ENCODE results near the gene ST14.

ST14 gene

DNA sequence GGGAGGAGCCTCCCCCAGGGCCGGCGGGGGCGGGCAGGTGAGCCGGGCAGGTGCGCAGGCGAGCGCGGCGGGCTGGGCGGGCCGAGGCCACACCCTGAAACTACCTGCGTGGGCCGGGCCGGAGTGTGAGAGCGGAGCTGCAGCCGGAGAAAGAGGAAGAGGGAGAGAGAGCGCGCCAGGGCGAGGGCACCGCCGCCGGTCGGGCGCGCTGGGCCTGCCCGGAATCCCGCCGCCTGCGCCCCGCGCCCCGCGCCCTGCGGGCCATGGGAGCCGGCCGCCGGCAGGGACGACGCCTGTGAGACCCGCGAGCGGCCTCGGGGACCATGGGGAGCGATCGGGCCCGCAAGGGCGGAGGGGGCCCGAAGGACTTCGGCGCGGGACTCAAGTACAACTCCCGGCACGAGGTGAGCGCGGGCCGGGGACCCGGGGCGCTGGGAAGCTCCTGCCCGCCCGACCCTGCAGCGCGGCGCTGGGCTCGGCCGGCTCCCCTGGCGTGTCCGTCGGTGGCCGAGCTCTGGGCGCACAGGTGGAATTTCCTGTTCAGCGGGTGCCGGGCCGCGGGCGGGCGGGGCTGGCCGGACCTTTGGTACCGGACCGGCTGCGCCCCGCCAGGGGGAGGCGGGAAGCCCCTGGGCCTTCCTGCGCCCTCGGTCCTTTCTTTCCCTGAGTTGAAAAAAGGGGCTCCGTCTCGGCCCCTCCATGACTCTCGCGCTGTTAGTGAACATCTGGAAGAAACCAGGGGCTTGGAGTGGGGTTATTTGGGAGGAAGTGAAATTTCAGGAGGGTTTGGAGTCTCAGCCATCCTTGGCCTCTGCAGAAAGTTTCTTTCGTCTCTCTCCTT is at the start of gene ST14:
TSS of gene ST14 (plus strand) at position 126 of the 841 bp plus-strand sequence. CDS start at position 324, 198 bp downstream.
- no peak for DNase-seq (ENCODE audit: low spot score)

DNA sequence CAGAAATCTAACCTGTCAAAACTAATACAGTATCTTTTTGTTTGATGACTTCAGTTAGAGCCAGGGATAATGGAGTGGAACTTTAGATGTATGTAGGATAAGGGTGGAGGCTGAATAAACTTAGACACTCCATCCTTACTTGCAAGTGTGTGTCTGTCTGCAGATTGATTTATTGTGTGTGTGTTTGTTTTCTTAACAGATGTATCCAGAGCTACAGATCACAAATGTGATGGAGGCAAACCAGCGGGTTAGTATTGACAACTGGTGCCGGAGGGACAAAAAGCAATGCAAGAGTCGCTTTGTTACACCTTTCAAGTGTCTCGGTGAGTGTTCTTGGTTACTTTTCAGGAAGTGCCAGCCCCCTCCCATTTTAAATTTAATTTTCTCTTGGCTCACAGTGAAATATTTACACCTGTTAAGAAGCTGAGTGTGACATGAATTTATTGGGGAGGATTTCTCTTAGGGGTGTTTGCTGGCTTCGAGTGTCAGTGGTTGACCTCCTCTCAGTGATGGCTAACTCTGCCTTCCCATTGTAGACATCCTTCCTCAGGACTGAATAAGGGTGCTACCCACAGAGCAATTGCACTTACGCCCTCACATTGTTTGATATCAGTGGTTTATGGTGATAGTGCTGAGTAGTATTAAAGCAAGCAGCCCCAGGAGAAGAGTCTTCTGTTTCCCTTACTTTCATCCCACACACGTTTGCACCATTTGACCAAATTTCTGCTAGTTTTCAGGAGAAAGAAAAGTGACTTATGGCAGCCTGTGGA is 49.1 kb upstream of the ST14 start:
- DNase-seq (ENCODE audit: low spot score) = no peak

DNA sequence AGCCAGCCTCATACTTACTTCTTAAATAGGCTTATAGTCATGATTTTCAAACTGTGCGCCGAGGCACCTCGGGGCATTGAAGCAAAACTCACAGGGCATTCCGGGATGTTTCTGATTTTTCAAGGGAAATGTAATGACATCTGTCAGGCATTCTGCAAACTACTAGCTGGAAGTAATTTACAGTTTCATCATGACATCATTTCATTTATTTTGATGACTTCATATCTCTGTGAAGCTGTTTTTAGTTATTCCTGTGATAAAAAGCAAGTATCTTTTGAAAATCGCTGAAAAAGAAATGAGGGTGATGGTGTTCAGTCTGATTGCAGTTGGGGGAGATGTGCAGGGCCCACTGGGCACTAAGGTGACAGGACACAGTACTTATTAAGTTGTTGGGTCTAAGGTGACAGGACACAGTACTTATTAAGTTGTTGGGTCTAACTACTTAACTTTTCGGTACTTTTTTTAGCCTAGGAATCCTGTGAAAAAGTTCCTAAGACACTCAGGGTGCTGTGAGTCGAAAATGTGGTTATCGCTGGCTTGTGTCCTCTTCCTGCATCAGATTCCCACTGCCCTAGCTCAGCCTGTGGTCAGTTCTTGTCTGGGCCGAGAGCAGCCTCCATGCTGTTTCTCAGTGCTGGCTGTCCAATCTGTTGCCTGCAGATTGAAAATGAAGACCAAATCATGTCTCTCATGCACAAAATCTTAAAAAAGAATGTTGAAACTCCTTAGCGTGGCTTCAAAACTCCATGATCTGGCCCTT is 47.3 kb upstream of the ST14 start:
- no peak for DNase-seq (ENCODE audit: low spot score)

DNA sequence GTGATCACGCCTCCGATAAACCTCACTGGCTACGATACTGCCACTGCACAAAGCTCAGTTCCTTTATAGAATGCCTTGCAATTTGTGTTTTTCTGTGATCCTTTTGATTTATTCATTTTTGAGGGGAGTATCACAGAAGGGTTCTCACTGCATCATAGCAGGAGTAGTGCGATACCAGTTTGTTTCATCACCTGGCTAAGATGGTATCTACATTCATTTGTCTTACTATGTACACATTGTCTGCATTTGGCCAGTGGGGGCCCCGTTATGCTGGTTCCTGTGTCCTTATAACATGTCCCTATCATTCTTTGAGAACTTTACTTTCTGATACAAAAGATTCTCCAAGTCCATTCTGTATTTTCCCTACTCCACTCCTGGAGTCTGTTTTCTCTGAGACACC is 45.3 kb upstream of the ST14 start:
- DNase-seq (ENCODE audit: low spot score) = no peak

DNA sequence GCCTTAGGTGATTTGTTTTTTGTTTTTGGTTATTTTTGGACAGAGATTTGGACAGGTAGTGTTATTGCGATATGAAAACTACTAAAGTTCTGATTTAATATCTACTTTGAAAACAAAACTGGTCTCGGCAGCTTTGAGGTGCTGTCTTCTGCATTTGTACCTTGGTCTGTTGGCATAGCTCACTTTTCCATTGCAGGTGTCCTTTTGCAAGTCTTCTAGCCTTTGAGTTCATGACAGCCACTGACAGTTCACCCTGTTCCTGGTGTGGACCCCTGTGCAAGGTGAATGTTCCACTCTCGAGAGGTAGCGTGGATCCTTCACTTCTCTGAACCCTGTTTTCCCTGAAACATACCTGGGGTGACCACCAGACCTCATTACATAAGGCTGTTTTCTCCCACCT is 44.9 kb upstream of the ST14 start:
- DNase-seq (ENCODE audit: low spot score) = no peak

DNA sequence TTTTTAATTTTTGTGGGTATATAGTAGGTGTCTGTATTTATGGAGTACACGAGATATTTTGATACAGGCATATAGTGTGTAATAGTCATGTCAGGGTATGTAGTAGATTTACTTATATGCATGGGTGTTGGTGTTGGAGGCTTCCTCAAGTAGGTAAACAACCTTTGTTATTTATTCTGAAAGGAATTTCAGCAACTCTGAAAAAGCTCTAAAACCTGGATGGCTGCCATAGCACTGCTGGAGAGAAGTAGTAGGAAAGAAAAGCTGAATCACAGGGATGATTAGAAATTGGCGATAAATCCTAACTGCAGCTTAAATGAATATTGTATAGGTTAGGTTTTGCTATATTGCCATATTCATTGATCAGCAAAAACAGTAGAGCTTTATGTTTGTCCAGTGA is 44.4 kb upstream of the ST14 start:
- no peak for DNase-seq (ENCODE audit: low spot score)

DNA sequence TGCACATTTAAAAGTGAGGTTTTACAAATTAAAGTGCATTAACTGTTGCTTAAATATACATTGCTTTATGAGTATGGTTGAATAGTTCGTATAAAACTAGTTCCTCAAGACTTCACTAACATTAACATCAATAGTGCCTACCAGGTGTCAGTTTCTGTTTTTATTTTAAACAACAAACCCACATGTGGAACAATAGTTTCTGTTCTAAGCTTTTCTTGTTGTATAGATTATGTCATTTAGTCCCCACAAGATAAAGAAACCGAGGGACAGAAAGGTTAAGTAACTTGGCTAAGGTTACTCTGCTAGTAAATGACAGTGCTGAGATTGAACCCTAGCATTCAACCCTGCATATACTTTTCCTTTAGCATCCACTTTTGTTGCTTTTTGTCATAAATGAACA is 41.4 kb upstream of the ST14 start:
- DNase-seq (ENCODE audit: low spot score) = no peak

DNA sequence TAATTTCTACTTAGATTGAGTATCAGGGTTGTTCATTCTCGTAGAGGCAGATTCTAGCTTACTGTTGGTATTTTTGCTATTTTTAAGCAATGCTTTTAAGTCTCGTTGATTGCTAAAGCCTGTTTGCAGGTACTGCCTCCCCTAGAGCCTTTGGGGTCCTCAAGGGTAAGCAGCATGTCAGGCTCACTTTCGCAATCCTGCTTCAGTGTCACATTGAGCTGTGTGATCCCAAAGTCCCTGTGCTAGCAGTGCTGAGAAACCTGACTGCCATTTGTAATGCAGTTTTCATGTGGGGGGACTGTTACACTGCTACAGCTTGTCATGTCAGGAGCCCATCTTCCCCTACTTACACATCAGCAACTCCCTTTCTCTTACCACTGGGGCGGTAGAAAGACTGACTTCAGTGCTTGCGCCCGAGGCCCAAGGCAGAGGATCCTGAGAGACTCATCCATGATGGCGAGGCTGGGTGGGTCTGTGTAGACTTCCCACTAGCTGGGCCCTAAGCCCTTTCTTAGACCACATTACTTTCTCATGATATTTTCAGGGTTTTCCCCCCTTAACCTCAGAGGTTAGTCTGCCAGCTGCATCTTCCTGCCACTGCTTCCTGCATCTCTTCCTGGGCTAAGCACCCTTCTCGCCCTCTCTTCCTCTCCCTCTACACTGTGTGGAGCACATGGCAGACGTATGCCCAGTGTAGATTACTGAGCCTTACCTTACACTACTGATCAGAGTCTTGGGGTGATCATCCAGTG is 40.8 kb upstream of the ST14 start:
- DNase-seq (ENCODE audit: low spot score) = no peak

DNA sequence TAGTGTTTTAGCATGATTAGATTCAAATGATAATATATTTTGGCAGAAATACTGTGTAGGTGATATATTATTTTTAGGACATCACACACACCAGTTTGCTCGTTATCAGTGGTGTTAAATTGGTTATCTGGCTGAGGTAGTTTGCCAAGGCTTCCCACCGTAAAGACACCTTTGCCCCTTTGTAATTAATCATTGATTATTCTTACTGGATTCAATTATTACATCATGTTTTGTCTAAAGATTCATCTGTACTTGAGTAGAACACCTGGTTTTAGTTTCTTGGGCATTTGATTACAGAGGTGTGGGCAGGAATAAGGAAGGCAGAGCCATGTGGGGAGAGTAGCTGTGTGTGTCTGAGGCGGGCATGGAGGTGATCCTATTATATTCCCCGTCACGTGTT is 39.5 kb upstream of the ST14 start:
- DNase-seq (ENCODE audit: low spot score) = no peak

DNA sequence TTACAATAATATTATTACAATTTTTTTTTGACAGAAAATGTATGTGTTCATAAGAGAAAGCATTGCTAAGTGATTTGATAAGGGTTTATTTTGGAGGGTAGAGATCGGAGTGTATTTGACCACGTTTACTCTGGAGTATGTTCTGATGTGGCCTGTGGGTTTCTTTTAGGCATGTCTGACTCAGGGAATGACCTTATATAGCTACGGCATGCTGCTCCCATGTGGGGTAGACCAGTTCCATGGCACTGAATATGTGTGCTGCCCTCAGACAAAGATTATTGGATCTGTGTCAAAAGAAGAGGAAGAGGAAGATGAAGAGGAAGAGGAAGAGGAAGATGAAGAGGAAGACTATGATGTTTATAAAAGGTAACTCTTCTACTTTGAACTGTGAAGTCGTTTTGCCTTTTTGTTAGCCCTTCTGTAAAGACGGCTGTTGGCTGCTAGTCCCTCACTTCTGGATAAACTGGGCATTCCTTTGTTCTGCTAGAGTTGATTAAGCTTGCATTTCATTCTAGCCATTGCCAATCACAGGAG is 38.1 kb upstream of the ST14 start:
- no peak for DNase-seq (ENCODE audit: low spot score)

DNA sequence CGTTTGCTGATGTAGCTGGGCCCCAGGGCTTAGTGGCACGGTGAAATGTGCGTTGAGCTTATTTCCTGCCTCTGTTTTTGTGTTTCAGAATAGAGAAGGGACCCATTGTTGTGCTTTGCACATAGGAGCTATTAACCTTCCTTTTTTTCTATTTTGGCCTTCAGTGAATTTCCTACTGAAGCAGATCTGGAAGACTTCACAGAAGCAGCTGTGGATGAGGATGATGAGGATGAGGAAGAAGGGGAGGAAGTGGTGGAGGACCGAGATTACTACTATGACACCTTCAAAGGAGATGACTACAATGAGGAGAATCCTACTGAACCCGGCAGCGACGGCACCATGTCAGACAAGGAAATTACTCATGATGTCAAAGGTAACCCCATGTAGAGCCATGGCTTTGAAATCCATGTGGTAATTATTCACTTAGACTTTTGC is 37.4 kb upstream of the ST14 start:
- no peak for DNase-seq (ENCODE audit: low spot score)

DNA sequence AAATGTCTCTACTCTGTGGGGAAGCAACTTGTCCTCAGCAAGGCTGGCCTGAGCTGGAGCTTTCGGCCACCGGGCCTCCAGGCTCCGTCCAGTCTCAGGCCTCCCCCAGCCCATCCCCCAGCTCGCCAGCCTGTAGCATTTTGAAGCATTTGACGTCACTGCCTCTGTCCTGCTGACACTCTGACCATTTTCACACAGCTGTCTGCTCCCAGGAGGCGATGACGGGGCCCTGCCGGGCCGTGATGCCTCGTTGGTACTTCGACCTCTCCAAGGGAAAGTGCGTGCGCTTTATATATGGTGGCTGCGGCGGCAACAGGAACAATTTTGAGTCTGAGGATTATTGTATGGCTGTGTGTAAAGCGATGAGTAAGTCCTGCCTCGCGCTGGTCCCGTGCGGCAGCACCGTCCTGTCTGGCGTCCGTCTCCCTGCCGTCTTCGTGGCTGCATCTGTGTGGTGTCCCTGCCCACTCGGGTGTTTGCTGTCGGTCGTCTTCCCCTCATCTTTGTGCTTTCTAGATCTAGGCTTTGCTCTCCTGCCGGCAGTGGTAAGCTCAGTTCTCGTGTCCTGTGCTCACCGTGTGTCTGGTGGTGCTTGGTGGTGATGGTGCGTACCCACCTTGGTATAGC is 36.1 kb upstream of the ST14 start:
- no peak for DNase-seq (ENCODE audit: low spot score)

DNA sequence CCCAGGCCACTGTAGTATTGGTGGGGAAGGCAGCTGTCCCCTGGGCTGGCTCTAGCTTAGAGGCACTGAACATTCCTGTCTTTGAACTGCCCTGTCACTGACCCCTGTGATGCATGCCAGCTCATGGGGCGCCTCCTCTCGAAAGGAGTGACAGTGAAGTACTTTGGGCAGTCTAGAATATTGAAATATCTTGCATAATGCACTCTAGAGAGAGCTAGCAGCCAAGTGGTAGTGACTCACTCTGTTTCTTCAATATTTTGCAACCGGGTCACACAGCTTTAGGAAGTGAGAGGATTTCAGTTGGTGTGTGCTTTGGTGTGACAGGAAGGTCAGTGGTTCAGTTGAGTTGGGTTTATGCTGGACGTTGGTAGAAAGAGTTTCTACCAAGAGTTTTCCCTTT is 35.5 kb upstream of the ST14 start:
- DNase-seq (ENCODE audit: low spot score) = peak; percentile 22

DNA sequence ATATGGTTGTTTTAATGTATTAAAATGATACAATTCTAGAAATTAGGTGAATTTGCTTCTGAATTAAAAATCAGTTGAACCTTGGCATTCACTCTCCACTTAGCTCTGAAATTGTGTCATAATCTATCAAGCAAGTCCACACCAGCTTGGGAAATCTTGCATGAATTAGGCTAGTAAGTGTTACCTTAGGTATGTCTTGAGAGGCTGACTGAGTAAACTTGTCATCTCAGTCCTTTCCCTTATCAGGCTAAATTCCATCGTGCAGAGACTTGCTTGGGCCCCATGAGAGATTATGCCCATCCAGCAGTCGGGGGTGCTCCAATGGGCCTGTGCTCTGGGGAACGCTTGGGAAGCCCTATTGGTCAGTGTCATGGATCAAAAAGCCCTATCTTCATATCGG is 33.9 kb upstream of the ST14 start:
- no peak for DNase-seq (ENCODE audit: low spot score)

DNA sequence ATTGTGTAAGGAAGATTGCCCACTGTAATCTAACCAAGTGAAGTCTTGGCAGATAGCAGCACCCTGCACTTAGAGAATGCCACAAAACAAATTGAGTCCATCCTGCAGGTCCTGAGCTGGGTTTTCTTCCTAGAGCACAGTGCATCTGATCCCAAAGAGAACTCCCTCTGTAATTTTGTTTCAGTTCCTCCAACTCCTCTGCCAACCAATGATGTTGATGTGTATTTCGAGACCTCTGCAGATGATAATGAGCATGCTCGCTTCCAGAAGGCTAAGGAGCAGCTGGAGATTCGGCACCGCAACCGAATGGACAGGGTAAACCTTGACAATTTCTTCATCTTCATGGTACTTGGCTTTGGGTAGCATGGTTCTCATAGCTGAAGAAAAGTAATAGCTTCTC is 33.1 kb upstream of the ST14 start:
- no peak for DNase-seq (ENCODE audit: low spot score)

DNA sequence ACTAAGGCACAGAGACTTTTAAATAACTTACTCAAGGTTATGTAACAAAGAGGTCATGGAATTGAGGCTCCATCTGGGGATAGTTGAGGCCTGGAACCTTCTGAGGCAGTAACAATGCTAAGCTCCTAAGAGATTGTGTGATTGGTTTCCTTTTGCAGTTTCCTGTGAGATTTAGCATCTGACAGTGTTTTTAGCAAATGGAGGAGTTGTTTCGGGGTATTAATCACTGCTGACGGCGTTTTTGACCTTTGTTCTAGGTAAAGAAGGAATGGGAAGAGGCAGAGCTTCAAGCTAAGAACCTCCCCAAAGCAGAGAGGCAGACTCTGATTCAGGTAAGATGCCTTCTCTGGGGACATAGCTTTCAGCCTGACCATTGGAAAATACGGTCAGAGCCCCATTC is 32.1 kb upstream of the ST14 start:
- DNase-seq (ENCODE audit: low spot score) = no peak

DNA sequence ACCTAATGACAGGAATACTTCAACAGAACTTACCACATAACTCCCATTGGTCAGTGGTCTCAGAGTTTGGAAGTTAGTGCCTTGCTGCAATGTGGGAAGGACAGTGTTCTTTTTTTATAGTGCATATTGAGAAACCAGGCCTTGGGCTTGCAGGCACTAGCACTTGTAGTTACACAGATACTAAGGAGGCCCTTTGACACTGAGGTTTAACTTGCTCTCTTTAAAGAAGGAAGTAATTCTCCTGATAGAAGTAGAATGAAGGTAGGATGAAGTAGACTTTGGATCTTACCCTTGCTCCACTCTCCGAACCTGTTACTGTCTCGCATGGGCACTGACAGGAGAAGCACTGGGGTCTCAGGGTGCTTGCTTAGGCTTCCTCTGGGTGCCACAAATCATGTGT is 31.0 kb upstream of the ST14 start:
- no peak for DNase-seq (ENCODE audit: low spot score)

DNA sequence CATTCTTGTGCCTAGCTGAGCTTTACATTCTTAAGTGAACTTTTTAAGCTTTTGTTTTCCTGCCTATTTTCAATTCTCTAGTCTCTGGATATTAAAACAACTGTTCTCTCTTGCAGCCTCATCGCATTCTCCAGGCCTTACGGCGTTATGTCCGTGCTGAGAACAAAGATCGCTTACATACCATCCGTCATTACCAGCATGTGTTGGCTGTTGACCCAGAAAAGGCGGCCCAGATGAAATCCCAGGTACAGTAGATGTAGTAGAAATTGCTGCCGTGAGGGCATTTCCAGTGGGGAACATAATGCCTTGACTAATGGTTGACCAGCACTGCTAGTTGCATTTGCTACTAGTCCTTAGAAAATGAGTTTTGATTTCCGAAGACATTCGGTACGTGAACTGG is 29.7 kb upstream of the ST14 start:
- no peak for DNase-seq (ENCODE audit: low spot score)

DNA sequence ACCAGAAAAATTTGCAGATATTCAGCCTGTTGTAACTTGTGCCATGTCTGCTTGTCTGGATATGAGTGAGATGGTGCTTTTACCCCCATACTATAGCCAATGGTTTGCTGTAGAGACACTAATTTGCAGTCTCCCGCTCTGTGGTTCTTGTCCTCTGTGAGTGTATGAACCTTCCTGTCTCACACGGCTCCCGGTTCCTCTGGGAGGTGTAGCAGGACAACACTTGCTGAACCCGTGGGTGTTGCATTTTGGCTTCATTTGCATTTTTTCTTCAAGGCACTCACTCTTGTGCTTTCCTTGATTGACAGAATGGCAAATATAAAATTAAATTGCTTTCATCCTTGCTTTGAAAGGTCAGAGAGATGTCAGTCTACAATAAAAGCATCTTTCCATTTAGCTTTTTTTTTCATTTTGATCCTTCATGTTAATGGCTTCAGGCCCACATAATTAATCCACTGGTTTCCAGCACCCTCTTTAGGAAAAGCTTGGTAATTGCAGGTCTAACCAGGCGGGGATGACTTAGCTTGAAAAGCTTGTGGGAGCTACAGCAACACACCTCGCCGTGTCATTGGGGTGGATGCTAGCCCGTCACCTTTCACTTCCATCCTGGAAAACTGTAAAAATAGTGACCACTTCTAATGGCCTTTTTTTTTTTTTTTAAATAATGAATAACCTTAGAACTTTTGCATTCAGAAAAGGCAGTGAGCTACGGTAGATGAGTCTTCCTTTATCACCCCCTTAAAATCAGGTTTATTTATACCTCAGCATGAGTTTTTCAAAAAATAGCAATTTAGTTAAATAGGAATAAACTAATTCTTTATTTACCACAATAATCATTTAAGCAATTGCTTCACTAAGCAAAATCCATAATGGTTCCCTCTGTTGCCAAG is 27.4 kb upstream of the ST14 start:
- peak; percentile 70 for DNase-seq (ENCODE audit: low spot score)

DNA sequence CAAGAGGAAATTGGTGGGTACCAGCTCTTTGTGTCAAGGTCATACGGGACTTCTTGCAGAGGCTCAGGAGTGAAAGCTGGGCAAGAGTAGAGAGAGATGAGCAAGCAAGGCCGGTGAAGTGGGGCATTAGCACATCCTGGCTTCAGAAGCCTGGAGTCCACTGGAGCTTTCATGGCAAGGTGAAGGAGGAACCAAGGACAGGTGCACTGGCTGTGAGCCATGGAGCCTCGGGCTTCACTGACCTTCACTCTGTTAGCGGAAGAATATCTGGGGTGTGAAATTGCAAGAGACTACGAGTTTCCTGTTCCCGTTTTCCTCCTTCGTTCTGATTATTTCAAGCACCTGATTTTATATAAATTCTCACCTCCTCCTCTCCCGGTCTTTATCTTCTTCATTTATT is 25.9 kb upstream of the ST14 start:
- DNase-seq (ENCODE audit: low spot score) = no peak
